ENCODE results near the gene KCNMA1.
"Not testable (repeated sequence)": the region's sequence is repeated elsewhere in the genome, so short reads cannot be mapped to it uniquely, and the experiment has no call there.

Gene KCNMA1

DNA sequence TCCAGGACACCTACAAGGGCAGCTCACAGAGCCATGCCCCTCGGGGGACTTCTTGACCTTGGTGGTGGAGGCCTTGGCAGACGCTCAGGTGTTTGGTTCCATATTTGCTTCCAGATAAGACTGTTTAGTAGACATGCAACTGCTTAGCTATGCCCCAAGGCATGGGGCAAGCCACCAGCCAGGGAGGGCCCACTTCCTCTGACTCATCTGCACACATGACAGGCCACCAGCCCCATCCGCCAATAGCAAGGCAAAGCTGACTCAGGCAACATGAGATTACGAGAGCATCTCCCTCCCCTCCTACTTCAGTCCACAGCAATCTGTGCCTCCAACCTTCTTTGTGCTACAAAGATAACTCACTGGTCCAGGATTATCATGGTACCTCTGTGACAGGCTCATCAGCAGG is 54.9 kb downstream of the KCNMA1 start:
- Histone ChIP-seq H3K27ac (ENCODE audit: low read length) (no peak overlapping the region), H3K36me3 (ENCODE audit: control insufficient read depth in 2 of 2, insufficient read depth in 2 of 2, low read length in 2 of 2) (peaks cover 0 to 2% of the 10 kb centered on the region in 2 donors), H3K9me3 (ENCODE audit: control insufficient read depth in 2 of 2, low read length in 2 of 2) (no peaks in the 10 kb centered on the region), H3K27me3 (ENCODE audit: control insufficient read depth in 1 of 2, insufficient read depth in 2 of 2, low read length in 2 of 2) (no peaks in the 10 kb centered on the region), H3K4me1 (ENCODE audit: control insufficient read depth, insufficient read depth, low read length) (peaks cover 37% of the 10 kb centered on the region), H3K4me3 (ENCODE audit: low read length in 2 of 2) (no peak overlapping the region), H3K9ac (ENCODE audit: low read length in 2 of 2) (no peak overlapping the region)

DNA sequence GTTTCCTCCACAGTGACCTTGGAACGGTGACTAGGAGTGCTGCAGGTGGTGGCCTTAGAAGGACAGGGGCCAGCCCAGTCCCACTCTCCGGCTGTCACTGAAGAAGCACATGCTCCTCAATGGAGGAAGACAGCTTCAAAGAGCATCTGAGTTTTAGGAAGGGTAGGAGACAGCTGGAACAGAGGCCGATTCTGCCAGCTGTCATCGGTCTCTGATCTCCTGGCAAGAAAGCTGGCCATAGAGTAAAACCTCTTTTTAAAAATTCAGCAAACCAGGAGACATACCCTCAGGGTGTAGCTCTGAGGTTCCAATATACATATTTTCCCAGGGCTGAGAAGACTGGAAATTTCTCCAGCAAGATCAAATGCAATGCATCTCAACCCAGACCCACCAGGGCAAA is 55.9 kb downstream of the KCNMA1 start:
- Histone ChIP-seq H3K9me3 (ENCODE audit: control insufficient read depth in 2 of 2, low read length in 2 of 2) (no peaks in the 10 kb centered on the region), H3K27ac (ENCODE audit: low read length) (no peak overlapping the region), H3K4me3 (ENCODE audit: low read length in 2 of 2) (no peak overlapping the region), H3K27me3 (ENCODE audit: control insufficient read depth in 1 of 2, insufficient read depth in 2 of 2, low read length in 2 of 2) (no peaks in the 10 kb centered on the region), H3K36me3 (ENCODE audit: control insufficient read depth in 2 of 2, insufficient read depth in 2 of 2, low read length in 2 of 2) (peaks cover 0 to 2% of the 10 kb centered on the region in 2 donors), H3K4me1 (ENCODE audit: control insufficient read depth, insufficient read depth, low read length) (peaks cover 33% of the 10 kb centered on the region), H3K9ac (ENCODE audit: low read length in 2 of 2) (no peak overlapping the region)

DNA sequence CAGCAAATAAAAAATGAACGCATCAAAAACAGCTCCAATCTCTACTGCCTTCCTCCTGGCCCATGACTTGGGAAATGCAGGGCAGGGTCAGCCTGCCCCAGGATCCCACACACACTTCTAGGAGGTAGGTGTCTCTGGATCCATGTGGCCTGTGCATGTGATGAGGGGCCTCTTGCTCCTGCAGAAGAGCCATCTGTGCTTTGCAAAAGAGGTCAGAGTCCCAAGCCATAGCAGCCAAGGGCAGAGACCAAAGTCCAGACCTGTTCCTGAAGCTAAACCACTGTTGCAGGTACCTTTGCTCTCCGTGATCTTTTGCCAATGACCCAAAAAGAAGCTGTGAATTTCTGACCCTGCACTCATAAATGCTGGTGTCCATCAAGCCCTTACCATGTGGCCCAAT is 57.1 kb downstream of the KCNMA1 start:
- Histone ChIP-seq H3K4me1 (ENCODE audit: control insufficient read depth, insufficient read depth, low read length) (peaks cover 38% of the 10 kb centered on the region), H3K27me3 (ENCODE audit: control insufficient read depth in 1 of 2, insufficient read depth in 2 of 2, low read length in 2 of 2) (no peaks in the 10 kb centered on the region), H3K9ac (ENCODE audit: low read length in 2 of 2) (no peak overlapping the region), H3K36me3 (ENCODE audit: control insufficient read depth in 2 of 2, insufficient read depth in 2 of 2, low read length in 2 of 2) (peaks cover 0 to 2% of the 10 kb centered on the region in 2 donors), H3K9me3 (ENCODE audit: control insufficient read depth in 2 of 2, low read length in 2 of 2) (no peaks in the 10 kb centered on the region), H3K27ac (ENCODE audit: low read length) (no peak overlapping the region), H3K4me3 (ENCODE audit: low read length in 2 of 2) (no peak overlapping the region)

DNA sequence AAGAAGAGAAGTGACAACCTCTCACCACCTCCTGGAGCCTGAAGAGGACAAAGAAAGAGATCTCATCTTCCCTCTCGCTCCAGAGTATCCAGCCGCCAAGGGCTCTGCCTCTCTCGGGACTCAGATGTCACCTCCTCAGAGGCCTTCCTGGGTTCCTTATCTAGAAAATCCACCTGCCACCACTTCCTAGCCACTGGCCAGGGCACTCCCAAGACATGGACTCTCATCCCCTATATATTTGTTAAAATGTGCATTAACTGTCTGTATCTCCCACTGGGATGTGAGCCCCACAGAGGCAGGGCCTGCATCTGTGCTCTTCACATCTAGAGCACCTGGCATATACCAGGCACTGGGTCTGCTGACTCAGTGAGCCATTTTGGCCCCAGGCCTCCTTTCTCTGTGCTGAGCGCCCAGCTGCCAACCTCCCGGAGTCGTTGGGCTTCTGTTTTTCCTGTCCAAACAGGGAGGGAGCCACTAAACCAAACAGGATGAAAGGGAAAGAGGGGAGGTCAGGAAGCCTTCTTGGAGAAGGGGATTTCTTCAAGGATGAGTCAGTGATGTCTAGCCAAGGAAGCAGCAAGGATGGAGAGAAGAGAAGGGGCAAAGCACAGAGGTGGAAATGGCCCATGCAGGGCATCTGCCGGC is 58.9 kb downstream of the KCNMA1 start:
- Histone ChIP-seq H3K9ac (ENCODE audit: low read length in 2 of 2) (no peak overlapping the region), H3K9me3 (ENCODE audit: control insufficient read depth in 2 of 2, low read length in 2 of 2) (no peaks in the 10 kb centered on the region), H3K27ac (ENCODE audit: low read length) (peak overlapping the region; percentile 6), H3K36me3 (ENCODE audit: control insufficient read depth in 2 of 2, insufficient read depth in 2 of 2, low read length in 2 of 2) (no peaks in the 10 kb centered on the region), H3K27me3 (ENCODE audit: control insufficient read depth in 1 of 2, insufficient read depth in 2 of 2, low read length in 2 of 2) (no peaks in the 10 kb centered on the region), H3K4me3 (ENCODE audit: low read length in 2 of 2) (no peak overlapping the region), H3K4me1 (ENCODE audit: control insufficient read depth, insufficient read depth, low read length) (peaks cover 41% of the 10 kb centered on the region)

DNA sequence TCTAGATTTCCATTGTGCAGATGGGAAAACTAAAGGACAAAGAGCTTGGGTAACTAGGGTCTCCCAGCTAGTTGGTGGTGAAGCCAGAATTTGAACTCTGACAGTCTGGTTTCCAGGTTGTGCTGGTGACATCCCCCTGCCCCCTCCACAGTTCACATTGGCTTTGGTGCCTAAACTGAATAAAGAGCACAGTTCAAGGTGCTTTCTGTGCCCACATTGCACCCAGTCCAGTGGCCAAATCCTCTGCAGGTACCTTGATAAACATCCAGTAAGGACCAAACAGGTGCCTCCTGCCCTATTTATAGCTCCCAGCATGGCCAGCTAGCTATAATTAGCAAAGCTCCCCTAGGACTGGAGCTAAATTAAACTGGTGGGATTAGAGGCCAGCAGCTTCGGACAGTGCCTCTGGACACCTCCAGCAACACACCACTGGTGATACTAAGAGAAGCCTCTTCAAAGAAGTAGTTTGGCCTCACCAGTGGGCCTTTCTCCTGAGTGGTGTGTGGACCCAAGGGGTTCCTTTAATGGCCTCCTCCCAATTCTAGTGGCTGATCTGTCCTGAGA is 59.9 kb downstream of the KCNMA1 start:
- H3K9me3 ChIP-seq (ENCODE audit: control insufficient read depth in 2 of 2, low read length in 2 of 2), result no peaks in the 10 kb centered on the region
- no peaks in the 10 kb centered on the region for H3K36me3 ChIP-seq (ENCODE audit: control insufficient read depth in 2 of 2, insufficient read depth in 2 of 2, low read length in 2 of 2)
- H3K27ac ChIP-seq (ENCODE audit: low read length), result peak overlapping the region; percentile 6
- no peak overlapping the region for H3K4me3 ChIP-seq (ENCODE audit: low read length in 2 of 2)
- no peak overlapping the region for H3K9ac ChIP-seq (ENCODE audit: low read length in 2 of 2)
- peaks cover 41% of the 10 kb centered on the region for H3K4me1 ChIP-seq (ENCODE audit: control insufficient read depth, insufficient read depth, low read length)
- H3K27me3 ChIP-seq (ENCODE audit: control insufficient read depth in 1 of 2, insufficient read depth in 2 of 2, low read length in 2 of 2), result no peaks in the 10 kb centered on the region

DNA sequence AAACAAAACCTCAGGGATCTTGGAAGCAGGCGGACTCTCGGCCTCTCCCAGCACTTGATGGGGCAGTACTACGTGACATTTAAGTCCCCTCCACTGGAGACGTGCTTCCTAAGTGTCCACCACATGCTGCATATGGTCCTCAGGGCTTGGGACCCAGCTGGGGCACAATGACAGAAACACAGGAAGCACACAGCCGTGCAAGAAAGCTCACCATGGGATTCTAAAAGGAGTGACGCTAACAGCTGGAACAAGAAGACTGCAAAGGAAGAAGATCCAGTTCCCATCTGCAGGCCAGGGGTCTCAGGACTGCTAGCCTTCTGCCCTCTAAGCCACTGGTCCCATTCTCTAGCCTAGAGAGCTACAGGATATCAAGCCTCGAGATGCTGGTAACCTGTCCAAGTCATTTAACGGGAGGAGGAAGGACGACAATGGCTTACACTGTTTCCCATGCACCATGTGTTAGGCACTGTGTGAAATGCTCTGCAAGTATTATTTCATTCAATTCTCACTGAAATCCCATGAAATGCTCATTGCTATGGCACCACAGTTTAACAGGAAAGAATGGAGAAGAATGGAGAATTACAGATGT is 61.1 kb downstream of the KCNMA1 start:
- Histone ChIP-seq H3K36me3 (ENCODE audit: control insufficient read depth in 2 of 2, insufficient read depth in 2 of 2, low read length in 2 of 2) (no peaks in the 10 kb centered on the region), H3K4me1 (ENCODE audit: control insufficient read depth, insufficient read depth, low read length) (peaks cover 46% of the 10 kb centered on the region), H3K27ac (ENCODE audit: low read length) (peak overlapping the region; percentile 62), H3K9me3 (ENCODE audit: control insufficient read depth in 2 of 2, low read length in 2 of 2) (no peaks in the 10 kb centered on the region), H3K4me3 (ENCODE audit: low read length in 2 of 2) (no peak overlapping the region), H3K27me3 (ENCODE audit: control insufficient read depth in 1 of 2, insufficient read depth in 2 of 2, low read length in 2 of 2) (no peaks in the 10 kb centered on the region), H3K9ac (ENCODE audit: low read length in 2 of 2) (no peak overlapping the region)

DNA sequence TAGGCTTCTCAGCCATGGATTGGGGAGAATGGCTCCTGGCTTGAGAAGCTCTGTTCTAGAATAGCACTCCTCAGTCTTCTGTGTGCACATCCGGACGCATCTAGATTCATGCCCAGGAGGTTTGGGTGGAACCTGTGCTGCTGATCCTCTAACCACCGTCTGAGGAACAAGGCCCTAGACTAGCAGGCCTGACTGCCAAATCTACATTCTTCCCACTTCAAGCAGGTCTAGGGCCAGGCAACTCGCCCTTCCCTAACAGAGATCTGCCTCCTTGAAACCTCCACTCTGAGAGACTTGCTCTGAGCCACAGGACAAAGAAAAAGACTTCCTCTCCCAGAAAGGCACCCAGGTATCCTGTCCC is 61.6 kb downstream of the KCNMA1 start:
- H3K4me3 ChIP-seq (ENCODE audit: low read length in 2 of 2), result no peak overlapping the region
- H3K4me1 ChIP-seq (ENCODE audit: control insufficient read depth, insufficient read depth, low read length), result peaks cover 50% of the 10 kb centered on the region
- peak overlapping the region; percentile 62 for H3K27ac ChIP-seq (ENCODE audit: low read length)
- no peaks in the 10 kb centered on the region for H3K36me3 ChIP-seq (ENCODE audit: control insufficient read depth in 2 of 2, insufficient read depth in 2 of 2, low read length in 2 of 2)
- no peaks in the 10 kb centered on the region for H3K27me3 ChIP-seq (ENCODE audit: control insufficient read depth in 1 of 2, insufficient read depth in 2 of 2, low read length in 2 of 2)
- H3K9me3 ChIP-seq (ENCODE audit: control insufficient read depth in 2 of 2, low read length in 2 of 2), result no peaks in the 10 kb centered on the region
- no peak overlapping the region for H3K9ac ChIP-seq (ENCODE audit: low read length in 2 of 2)

DNA sequence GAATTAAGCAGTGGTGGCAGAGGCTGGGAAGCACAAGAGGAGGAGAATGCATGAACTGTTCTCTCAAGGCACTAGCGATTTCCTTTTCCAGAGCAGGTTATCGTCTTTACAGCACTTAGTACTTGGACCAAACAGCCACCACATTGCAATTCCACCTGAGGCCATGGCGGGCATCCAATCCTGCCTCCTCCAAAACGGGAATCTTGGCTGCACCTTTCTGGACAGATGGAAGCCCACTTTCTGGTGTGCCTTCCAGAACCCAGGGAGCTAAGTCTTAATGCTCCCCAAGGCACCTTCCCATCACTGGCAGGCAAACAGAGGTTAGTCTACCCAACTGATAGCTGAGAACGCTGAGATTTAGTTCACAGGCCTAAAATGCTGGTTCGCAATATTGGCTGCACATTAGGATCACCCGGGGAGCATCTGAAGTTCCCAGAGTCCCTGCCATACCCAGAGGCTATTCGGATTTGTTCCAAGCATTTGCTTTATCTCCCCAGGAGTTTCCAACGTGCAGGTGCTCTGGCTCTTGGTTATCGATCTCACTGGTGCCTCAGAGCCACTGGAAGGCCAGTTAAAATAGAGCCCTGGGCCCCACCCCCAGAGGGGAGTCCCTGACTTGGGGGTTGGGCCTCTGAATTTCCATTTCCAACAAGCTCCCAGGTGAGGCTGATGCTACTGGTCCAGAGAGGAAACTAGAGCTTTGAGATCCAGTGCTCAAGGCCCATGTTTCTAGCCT is 62.2 kb downstream of the KCNMA1 start:
- H3K4me3 ChIP-seq (ENCODE audit: low read length in 2 of 2), result peak overlapping the region in 1 of 2 donors; percentile 47
- H3K27me3 ChIP-seq (ENCODE audit: control insufficient read depth in 1 of 2, insufficient read depth in 2 of 2, low read length in 2 of 2), result no peaks in the 10 kb centered on the region
- no peak overlapping the region for H3K9ac ChIP-seq (ENCODE audit: low read length in 2 of 2)
- peak overlapping the region; percentile 62 for H3K27ac ChIP-seq (ENCODE audit: low read length)
- peaks cover 50% of the 10 kb centered on the region for H3K4me1 ChIP-seq (ENCODE audit: control insufficient read depth, insufficient read depth, low read length)
- no peaks in the 10 kb centered on the region for H3K36me3 ChIP-seq (ENCODE audit: control insufficient read depth in 2 of 2, insufficient read depth in 2 of 2, low read length in 2 of 2)
- H3K9me3 ChIP-seq (ENCODE audit: control insufficient read depth in 2 of 2, low read length in 2 of 2), result no peaks in the 10 kb centered on the region

DNA sequence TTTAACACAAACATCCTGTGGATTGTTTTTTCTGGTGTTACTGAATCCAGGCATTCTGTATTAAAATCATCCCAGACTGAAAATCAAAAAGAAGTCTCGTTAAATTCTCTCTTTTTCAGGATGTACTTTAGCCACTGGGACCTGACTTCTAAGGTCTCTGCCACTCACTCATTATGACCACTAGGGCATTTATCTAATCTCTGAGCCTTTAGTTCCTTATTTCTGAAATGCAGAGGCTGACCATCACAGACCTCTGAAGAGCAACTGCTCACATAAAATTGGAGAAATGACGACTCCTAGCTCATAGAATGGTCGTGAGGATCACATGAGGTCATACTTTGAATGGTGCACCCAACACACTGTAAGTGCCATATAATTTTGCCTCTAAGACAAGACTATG is 63.2 kb downstream of the KCNMA1 start:
- H3K4me1 ChIP-seq (ENCODE audit: control insufficient read depth, insufficient read depth, low read length), result peaks cover 50% of the 10 kb centered on the region
- peak overlapping the region; percentile 62 for H3K27ac ChIP-seq (ENCODE audit: low read length)

DNA sequence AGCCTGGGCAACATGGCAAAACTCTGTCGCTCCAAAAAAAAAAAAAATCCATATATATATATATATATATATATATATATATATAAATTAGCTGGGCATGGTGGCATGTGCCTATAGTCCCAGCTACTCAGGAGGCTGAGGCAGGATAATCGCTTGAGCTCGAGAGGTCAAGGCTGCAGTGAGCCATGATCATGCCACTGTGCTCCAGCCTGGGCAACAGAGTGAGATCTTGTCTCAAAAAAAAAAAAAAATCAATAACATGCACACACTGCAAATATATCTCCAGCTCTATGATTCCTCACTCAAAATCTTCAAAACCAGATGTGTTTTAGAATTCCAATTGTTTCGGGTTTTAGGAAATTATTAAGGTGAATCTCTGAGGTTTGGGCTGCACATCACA is 65.1 kb downstream of the KCNMA1 start:
- not testable (repeated sequence) for H3K9me3 ChIP-seq (ENCODE audit: control insufficient read depth in 2 of 2, low read length in 2 of 2); H3K27me3 ChIP-seq (ENCODE audit: control insufficient read depth in 1 of 2, insufficient read depth in 2 of 2, low read length in 2 of 2); H3K9ac ChIP-seq (ENCODE audit: low read length in 2 of 2); H3K27ac ChIP-seq (ENCODE audit: low read length); H3K4me3 ChIP-seq (ENCODE audit: low read length in 2 of 2); H3K36me3 ChIP-seq (ENCODE audit: control insufficient read depth in 2 of 2, insufficient read depth in 2 of 2, low read length in 2 of 2)
- H3K4me1 ChIP-seq (ENCODE audit: control insufficient read depth, insufficient read depth, low read length), result peaks cover 35% of the 10 kb centered on the region

More for the DNA sequence above, 63.2 kb downstream of the KCNMA1 start:
- no peak overlapping the region for H3K4me3 ChIP-seq (ENCODE audit: low read length in 2 of 2)
- no peaks in the 10 kb centered on the region for H3K36me3 ChIP-seq (ENCODE audit: control insufficient read depth in 2 of 2, insufficient read depth in 2 of 2, low read length in 2 of 2)
- no peaks in the 10 kb centered on the region for H3K9me3 ChIP-seq (ENCODE audit: control insufficient read depth in 2 of 2, low read length in 2 of 2)
- no peaks in the 10 kb centered on the region for H3K27me3 ChIP-seq (ENCODE audit: control insufficient read depth in 1 of 2, insufficient read depth in 2 of 2, low read length in 2 of 2)
- H3K9ac ChIP-seq (ENCODE audit: low read length in 2 of 2), result no peak overlapping the region
